ENCODE results near the gene NPAS2. TPM values are rescaled to one million over a fixed set of nuclear protein-coding genes. Genes with fewer than 3 reads are reported as not detected.

The NPAS2 gene
- total RNA-seq, 1 donor from 2014 or later = 23.9 TPM

- DNase-seq (ENCODE audit: low spot score) = no peak
- ATAC-seq = no peak
These were observed 26.0 kb upstream of the NPAS2 start for GRCh38 chr2:100793982-100794381.

- ATAC-seq = no peak
- DNase-seq (ENCODE audit: low spot score) = no peak
These were observed 23.3 kb upstream of the NPAS2 start for GRCh38 chr2:100796499-100797100.

- no peak for DNase-seq (ENCODE audit: low spot score)
- no peak for ATAC-seq
These were observed 20.3 kb upstream of the NPAS2 start for GRCh38 chr2:100799686-100800085.

- DNase-seq (ENCODE audit: low spot score) (no peak), ATAC-seq (no peak)
These were observed 19.0 kb upstream of the NPAS2 start for GRCh38 chr2:100800915-100801314.

GRCh38 chr2:100801402-100801801 is 18.5 kb upstream of the NPAS2 start:
- DNase-seq (ENCODE audit: low spot score) (no peak), ATAC-seq (no peak)

GRCh38 chr2:100802066-100802465 is 17.9 kb upstream of the NPAS2 start:
- no peak for DNase-seq (ENCODE audit: low spot score)
- ATAC-seq = no peak

GRCh38 chr2:100803334-100803733 is 16.6 kb upstream of the NPAS2 start:
- ATAC-seq (no peak), DNase-seq (ENCODE audit: low spot score) (no peak)

- no peak for ATAC-seq
- no peak for DNase-seq (ENCODE audit: low spot score)
These were observed 13.4 kb upstream of the NPAS2 start for GRCh38 chr2:100806550-100806949.

GRCh38 chr2:100807707-100808106 is 12.2 kb upstream of the NPAS2 start:
- peak; percentile 67 for DNase-seq (ENCODE audit: low spot score)

GRCh38 chr2:100808582-100808981 is 11.4 kb upstream of the NPAS2 start:
- no peak for ATAC-seq
- no peak for DNase-seq (ENCODE audit: low spot score)

More at GRCh38 chr2:100807707-100808106, 12.2 kb upstream of the NPAS2 start:
- peak; percentile 98 for ATAC-seq

- ATAC-seq (no peak), DNase-seq (ENCODE audit: low spot score) (no peak)
These were observed 10.4 kb upstream of the NPAS2 start for GRCh38 chr2:100809506-100809905.

- no peak for ATAC-seq
These were observed 9.3 kb upstream of the NPAS2 start for GRCh38 chr2:100810603-100811145.

GRCh38 chr2:100812116-100812515 is 7.8 kb upstream of the NPAS2 start:
- ATAC-seq (no peak), DNase-seq (ENCODE audit: low spot score) (no peak)

More at GRCh38 chr2:100810603-100811145, 9.3 kb upstream of the NPAS2 start:
- DNase-seq (ENCODE audit: low spot score) = no peak

GRCh38 chr2:100812573-100812972 is 7.4 kb upstream of the NPAS2 start:
- ATAC-seq (no peak), DNase-seq (ENCODE audit: low spot score) (no peak)

GRCh38 chr2:100813527-100813926 is 6.4 kb upstream of the NPAS2 start:
- ATAC-seq (no peak), DNase-seq (ENCODE audit: low spot score) (no peak)

GRCh38 chr2:100814043-100814442 is 5.9 kb upstream of the NPAS2 start:
- DNase-seq (ENCODE audit: low spot score) (no peak), ATAC-seq (no peak)

- DNase-seq (ENCODE audit: low spot score) = peak; percentile 89
- peak; percentile 54 for ATAC-seq
These were observed 5.5 kb upstream of the NPAS2 start for GRCh38 chr2:100814453-100814852.

GRCh38 chr2:100817388-100817985 is 2.5 kb upstream of the NPAS2 start:
- no peak for DNase-seq (ENCODE audit: low spot score)
- ATAC-seq = no peak

GRCh38 chr2:100818003-100818605 is 1.8 kb upstream of the NPAS2 start:
- DNase-seq (ENCODE audit: low spot score) = no peak

GRCh38 chr2:100818606-100819369 is 1.2 kb upstream of the NPAS2 start:
- DNase-seq (ENCODE audit: low spot score) = peak; percentile 86
- peak; percentile 75 for ATAC-seq

More at GRCh38 chr2:100818003-100818605, 1.8 kb upstream of the NPAS2 start:
- ATAC-seq = peak; percentile 5

GRCh38 chr2:100820273-100820522 is 259 bp downstream of the NPAS2 start:
- ATAC-seq (no peak), DNase-seq (ENCODE audit: low spot score) (no peak)
